Left ventricle myocardium inferior (tissue), 1 donor: ENCODE data around the gene NTHL1. TPM values are rescaled to one million over a fixed set of nuclear protein-coding genes. Genes with fewer than 3 reads are reported as not detected.
A peak's percentile ranks its signal among the peaks of the same experiment; 100 is the strongest.

Experiments used
- DNase-seq: peaks from one replicate; pipeline ENCODE4 v3.0.0-alpha.2; 2020
- H3K27ac ChIP-seq: fragments of 200-600 bp; replicated peaks from 2 replicates; pipeline ENCODE4 v1.8.0; 2021
- H3K27me3 ChIP-seq: fragments of 200-600 bp; 2 replicates; pipeline ENCODE4 v1.8.0; 2021; ENCODE audit warnings: low read depth
- H3K36me3 ChIP-seq: fragments of 200-600 bp; 2 replicates; pipeline ENCODE4 v1.8.0; 2021
- H3K4me1 ChIP-seq: fragments of 200-600 bp; 2 replicates; pipeline ENCODE4 v1.8.0; 2021
- H3K4me3 ChIP-seq: fragments of 200-600 bp; 2 replicates; pipeline ENCODE4 v1.8.0; 2021; ENCODE audit warnings: mild to moderate bottlenecking, moderate library complexity
- H3K9me3 ChIP-seq: fragments of 200-600 bp; replicated peaks from 2 replicates; pipeline ENCODE4 v1.8.0; 2021
- intact Hi-C: fragments of 100-400 bp; cut with micrococcal nuclease; formaldehyde crosslinking; loops from one replicate; pipeline ENCODE4 v1.11.0; 2022
- total RNA-seq: library from RNA; stranded (reverse); fragmentation: NEBNext Ultra II Directional; extraction: Animal tissue kit (Norgen Biotek cat#: 25700); gene quantifications from one replicate; pipeline ENCODE4 v1.2.1, GENCODE V29; 2021
- TF ChIP-seq, protein P1 (sequence below): fragments of 200-600 bp; IDR thresholded peaks from 2 replicates; pipeline ENCODE4 v1.8.0; 2021; ENCODE audit warnings: antibody characterized with exemption, mild to moderate bottlenecking, borderline replicate concordance
- donor health status: DM: no; HTN: yes; CAD: no; lungs with severe emphysema.

Gene NTHL1
- total RNA-seq, 1 donor from 2014 or later: 21.7 TPM

DNA sequence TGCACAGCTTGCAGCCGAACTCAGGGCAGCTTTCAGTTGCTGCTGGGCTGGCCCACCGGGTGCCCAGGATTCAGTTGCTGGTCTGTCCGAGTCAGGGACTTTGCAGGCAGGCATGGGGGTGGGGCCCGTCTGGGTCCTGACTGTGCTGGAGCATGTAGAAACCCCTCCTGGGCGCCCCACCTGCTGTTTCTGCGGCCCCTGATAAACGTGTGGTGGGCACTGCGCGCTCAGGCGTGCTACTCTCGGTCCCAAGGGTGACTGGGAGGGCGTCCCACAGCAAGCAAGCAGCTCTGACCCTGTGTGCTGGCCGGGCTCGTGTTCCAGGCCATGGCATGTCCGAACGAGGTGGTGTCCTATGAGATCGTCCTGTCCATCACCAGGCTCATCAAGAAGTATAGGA, 12.7 kb upstream of the NTHL1 start:
- H3K36me3 ChIP-seq: peaks cover 81% of the 10 kb centered on the region
- H3K27me3 ChIP-seq: no peaks in the 10 kb centered on the region
- H3K9me3 ChIP-seq: no peaks in the 10 kb centered on the region
- TF ChIP-seq, protein P1, sequence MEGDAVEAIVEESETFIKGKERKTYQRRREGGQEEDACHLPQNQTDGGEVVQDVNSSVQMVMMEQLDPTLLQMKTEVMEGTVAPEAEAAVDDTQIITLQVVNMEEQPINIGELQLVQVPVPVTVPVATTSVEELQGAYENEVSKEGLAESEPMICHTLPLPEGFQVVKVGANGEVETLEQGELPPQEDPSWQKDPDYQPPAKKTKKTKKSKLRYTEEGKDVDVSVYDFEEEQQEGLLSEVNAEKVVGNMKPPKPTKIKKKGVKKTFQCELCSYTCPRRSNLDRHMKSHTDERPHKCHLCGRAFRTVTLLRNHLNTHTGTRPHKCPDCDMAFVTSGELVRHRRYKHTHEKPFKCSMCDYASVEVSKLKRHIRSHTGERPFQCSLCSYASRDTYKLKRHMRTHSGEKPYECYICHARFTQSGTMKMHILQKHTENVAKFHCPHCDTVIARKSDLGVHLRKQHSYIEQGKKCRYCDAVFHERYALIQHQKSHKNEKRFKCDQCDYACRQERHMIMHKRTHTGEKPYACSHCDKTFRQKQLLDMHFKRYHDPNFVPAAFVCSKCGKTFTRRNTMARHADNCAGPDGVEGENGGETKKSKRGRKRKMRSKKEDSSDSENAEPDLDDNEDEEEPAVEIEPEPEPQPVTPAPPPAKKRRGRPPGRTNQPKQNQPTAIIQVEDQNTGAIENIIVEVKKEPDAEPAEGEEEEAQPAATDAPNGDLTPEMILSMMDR: no peak
- H3K4me3 ChIP-seq: no peak overlapping the region
- no peak overlapping the region for H3K27ac ChIP-seq
- intact Hi-C loops: no loop called here
- no peaks in the 10 kb centered on the region for H3K4me1 ChIP-seq
- DNase-seq: no peak

DNA sequence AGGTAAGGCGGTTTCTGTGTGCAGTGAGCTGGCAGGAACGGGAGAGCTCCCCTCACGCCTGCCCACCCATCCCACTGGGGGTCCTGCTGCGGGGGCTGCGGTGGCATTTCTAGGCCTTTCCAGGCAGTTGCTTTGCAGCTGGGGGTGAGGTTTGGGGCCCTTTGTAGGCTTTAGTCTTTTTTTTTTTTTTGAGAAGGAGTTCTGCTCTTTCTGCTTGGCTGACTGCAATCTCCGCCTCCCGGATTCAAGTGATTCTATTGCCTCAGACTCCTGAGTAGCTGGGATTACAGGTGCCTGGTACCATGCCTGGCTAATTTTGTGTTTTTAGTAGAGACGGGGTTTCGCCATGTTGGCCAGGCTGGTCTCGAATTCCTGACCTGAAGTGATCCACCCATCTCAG, 11.2 kb upstream of the NTHL1 start:
- Histone ChIP-seq H3K27ac (no peak overlapping the region), H3K4me1 (no peaks in the 10 kb centered on the region), H3K4me3 (no peak overlapping the region), H3K36me3 (peaks cover 83% of the 10 kb centered on the region), H3K9me3 (no peaks in the 10 kb centered on the region), H3K27me3 (no peaks in the 10 kb centered on the region)
- intact Hi-C loops: no loop called here
- DNase-seq: no peak
- TF ChIP-seq, protein P1: no peak

DNA sequence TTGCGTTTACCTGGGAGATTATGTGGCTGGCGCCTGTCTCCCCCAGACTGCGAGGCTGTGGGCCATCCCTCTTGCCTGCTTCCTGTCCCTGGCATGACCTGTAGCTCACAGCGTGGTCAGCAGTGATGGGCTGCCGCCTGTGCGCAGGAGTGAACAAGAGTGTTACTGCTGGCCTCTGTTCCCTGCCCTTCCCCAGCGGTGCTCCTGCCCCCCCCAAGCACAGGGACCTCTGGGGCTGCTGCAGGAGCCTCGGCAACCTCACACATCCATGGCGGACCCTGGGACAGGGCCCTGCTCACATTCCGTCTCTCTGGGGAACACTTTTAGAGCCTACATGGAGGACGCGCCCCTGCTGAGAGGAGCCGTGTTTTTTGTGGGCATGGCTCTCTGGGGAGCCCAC, 10.8 kb upstream of the NTHL1 start:
- intact Hi-C loops: no loop called here
- H3K27ac ChIP-seq: no peak overlapping the region
- DNase-seq: no peak
- H3K9me3 ChIP-seq: no peaks in the 10 kb centered on the region
- no peak overlapping the region for H3K4me3 ChIP-seq
- H3K36me3 ChIP-seq: peaks cover 83% of the 10 kb centered on the region
- TF ChIP-seq, protein P1: no peak
- H3K4me1 ChIP-seq: no peaks in the 10 kb centered on the region
- no peaks in the 10 kb centered on the region for H3K27me3 ChIP-seq

DNA sequence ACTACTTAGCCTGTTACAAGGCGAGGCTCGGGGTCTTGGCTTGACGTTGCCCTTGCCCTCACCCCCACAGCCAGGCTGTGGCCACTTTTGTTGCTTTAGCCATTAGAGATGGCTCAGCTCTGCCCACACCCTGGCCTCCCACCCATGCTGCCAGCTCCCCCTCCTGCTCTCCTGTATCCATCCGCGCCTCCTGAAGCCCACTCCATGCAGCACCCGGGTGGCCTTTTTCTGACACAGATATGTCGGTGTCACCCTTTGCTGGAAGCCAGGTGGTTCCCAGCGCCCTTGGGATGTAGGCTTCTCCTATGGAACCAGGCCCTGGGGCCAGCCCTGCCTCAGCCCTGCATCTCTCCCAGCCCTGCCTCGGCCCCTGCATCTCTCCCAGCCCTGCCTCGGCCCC, 9.8 kb upstream of the NTHL1 start:
- intact Hi-C loops: no loop called here
- TF ChIP-seq, protein P1: no peak
- Histone ChIP-seq H3K36me3 (peaks cover 83% of the 10 kb centered on the region), H3K4me1 (no peaks in the 10 kb centered on the region), H3K27me3 (no peaks in the 10 kb centered on the region), H3K4me3 (no peak overlapping the region), H3K9me3 (no peaks in the 10 kb centered on the region), H3K27ac (no peak overlapping the region)
- DNase-seq: no peak

DNA sequence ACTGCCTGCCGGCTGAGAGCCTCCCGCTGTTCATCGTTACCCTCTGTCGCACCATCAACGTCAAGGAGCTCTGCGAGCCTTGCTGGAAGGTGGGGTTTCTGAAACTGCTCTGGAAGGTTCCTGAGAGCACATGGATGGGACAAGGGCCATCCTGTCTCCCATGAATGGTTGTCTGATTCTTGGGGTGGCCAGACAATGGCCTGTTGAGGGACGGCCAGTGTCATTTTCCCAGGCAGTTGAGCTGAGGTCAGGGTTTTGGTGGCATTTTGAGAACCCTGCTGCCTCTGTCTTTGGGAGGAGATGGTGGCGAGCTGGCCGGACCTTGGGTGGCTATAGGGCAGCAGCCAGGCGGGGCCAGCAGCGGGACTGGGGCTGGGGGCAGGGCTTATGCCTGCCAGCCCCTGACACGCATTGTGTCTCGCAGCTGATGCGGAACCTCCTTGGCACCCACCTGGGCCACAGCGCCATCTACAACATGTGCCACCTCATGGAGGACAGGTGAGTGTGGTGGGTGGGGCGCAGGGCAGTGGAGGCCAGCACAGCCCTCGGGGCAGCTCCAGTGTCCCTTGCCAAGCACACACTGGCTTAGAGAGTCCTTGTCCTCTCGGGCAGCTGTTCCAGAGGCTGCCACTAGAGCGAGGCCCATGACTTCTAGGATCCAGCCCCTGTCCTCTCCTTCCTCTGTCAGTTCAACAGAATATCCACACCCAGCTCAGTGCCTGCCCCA, 9.2 kb upstream of the NTHL1 start:
- H3K27ac ChIP-seq: no peak overlapping the region
- H3K4me3 ChIP-seq: no peak overlapping the region
- no peaks in the 10 kb centered on the region for H3K9me3 ChIP-seq
- TF ChIP-seq, protein P1: peak; percentile 23
- no peaks in the 10 kb centered on the region for H3K27me3 ChIP-seq
- DNase-seq: no peak
- intact Hi-C loops: no loop called here
- no peaks in the 10 kb centered on the region for H3K4me1 ChIP-seq
- H3K36me3 ChIP-seq: peaks cover 83% of the 10 kb centered on the region
